Amniotic epithelial cell (primary cell): ENCODE measurements around the gene IFNLR1.

Experiments
- DNase-seq: peaks from one replicate; pipeline ENCODE4 v3.0.0-alpha.2; 2010; ENCODE audit warnings: low read depth

The IFNLR1 gene

GRCh38 chr1:24205345-24206082 lies 18.4 kb upstream of the IFNLR1 start:
- no peak for DNase-seq

GRCh38 chr1:24204116-24204515 lies 17.0 kb upstream of the IFNLR1 start:
- DNase-seq = no peak

- no peak for DNase-seq
These were observed 16.3 kb upstream of the IFNLR1 start for GRCh38 chr1:24203404-24203803.

GRCh38 chr1:24202987-24203386 lies 15.9 kb upstream of the IFNLR1 start:
- DNase-seq = no peak

GRCh38 chr1:24202556-24202955 lies 15.5 kb upstream of the IFNLR1 start:
- DNase-seq = no peak

- DNase-seq = peak; percentile 90
These were observed 14.9 kb upstream of the IFNLR1 start for GRCh38 chr1:24201941-24202440.

- peak; percentile 57 for DNase-seq
These were observed 12.3 kb upstream of the IFNLR1 start for GRCh38 chr1:24199291-24199900.

- DNase-seq = no peak
These were observed 11.7 kb upstream of the IFNLR1 start for GRCh38 chr1:24198766-24199165.

- DNase-seq = no peak
These were observed 8.8 kb upstream of the IFNLR1 start for GRCh38 chr1:24195874-24196273.

- DNase-seq = no peak
These were observed 8.0 kb upstream of the IFNLR1 start for GRCh38 chr1:24195136-24195535.

- peak; percentile 83 for DNase-seq
These were observed 6.0 kb upstream of the IFNLR1 start for GRCh38 chr1:24193046-24193445.

- peak; percentile 85 for DNase-seq
These were observed 4.8 kb upstream of the IFNLR1 start for GRCh38 chr1:24191860-24192259.

GRCh38 chr1:24190983-24191461 lies 3.9 kb upstream of the IFNLR1 start:
- DNase-seq = no peak

GRCh38 chr1:24189528-24189927 lies 2.4 kb upstream of the IFNLR1 start:
- no peak for DNase-seq

GRCh38 chr1:24186711-24186992 lies 437 bp downstream of the IFNLR1 start:
- no peak for DNase-seq

- no peak for DNase-seq
These were observed 918 bp downstream of the IFNLR1 start for GRCh38 chr1:24186031-24186710.

GRCh38 chr1:24185076-24185475 lies 2.0 kb downstream of the IFNLR1 start:
- no peak for DNase-seq

GRCh38 chr1:24182061-24182460 lies 5.0 kb downstream of the IFNLR1 start:
- DNase-seq = no peak

- no peak for DNase-seq
These were observed 5.5 kb downstream of the IFNLR1 start for GRCh38 chr1:24181619-24182018.

- no peak for DNase-seq
These were observed 6.4 kb downstream of the IFNLR1 start for GRCh38 chr1:24180676-24181075.

- DNase-seq = no peak
These were observed 7.7 kb downstream of the IFNLR1 start for GRCh38 chr1:24179251-24179840.

- peak; percentile 54 for DNase-seq
These were observed 8.7 kb downstream of the IFNLR1 start for GRCh38 chr1:24178407-24178806.

GRCh38 chr1:24177161-24177560 lies 9.9 kb downstream of the IFNLR1 start:
- DNase-seq = no peak
